ENCODE measurements around the gene CHRM4.

The CHRM4 gene

DNA sequence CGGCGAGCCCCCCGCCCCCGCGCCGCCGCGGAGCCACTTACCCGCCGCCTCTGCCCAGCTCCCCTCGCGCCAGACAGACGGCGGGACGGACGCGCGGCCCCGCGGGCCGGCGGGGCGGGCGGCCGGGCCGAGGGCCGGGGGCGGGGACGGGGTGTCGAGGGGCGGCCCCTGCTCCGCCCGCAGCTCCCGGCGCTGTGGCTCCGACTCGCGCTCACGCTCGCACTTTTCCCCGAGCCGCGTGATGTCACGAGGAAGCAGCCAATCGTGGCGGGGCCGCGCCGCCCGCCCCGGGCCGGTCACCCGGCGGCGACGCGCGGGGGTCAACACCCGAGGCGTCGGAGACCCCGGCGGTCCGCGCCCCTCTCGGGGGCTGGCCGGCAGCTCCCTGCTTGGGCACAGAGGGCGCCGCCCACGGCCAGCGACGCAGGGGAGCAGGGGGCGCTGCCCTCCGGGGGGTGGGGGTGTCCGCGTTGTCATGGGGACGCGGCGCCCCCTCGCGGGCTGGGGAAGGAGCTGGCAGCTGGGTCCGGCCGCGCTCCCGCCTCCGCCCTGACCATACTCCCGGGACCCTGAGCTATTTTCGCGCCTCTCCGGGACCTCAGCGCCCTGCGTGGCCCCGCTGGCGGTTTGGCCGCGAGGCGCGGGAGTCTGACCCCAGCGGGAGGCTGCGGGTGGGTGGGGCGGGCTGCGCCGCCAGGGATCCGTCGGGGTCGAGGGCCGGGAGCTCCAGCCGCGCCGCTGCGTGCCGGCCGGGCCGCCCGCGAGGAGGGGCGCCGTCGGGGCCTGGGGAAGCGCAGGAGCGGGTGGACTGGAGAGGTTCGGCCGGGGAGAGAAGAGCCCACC, at the start of gene CHRM4:
TSS of gene CHRM4 (minus strand) at position 199 of the 843 bp plus-strand sequence. CDS start 5,219 bp downstream, outside the sequence.
- DNase-seq: no peak

DNA sequence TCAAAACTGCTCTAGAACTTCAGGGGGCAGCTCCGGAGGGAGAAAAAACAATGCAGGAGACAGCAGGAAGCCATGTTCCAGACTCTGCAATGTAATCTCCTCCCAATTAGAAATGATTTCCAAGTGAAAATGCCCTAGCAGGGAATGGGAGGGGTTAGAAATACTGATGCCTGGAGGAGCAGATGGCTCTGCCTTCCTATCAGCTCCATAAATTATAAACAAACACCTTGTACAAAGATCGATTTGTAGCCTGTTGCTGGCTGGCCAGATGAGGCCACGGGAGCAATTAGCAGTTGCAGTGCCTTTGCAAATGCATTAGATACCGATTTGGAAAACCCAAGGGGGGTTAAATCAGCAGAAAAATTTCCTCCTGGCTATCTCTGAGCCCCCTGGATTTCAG, 46.6 kb upstream of the CHRM4 start:
- DNase-seq: no peak

DNA sequence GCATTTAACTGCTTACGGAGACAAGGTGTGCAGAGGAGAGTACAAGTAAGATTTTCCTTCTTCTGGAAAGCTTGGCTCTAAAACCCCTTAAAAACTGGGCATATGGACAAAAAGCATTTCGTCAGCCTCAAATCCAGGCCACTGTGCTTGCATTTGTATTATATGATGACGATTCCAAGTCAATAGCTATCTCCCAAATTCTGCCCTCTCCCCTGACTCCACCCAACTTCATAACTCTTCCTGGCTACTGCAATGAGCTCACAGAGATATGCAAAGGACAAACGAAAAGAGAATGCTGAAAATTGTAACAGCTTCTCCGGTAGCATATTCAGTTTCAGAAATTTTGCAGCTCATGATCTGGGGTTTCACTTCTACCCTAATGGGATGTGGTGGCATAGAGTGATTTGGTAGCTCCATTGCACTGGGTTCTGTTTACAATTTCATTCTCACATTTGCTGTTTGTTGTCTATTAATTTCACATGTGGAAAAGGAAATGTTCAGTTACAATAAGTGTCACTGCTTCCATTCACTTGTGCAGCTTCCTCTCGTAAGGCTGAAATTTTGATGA, 45.6 kb upstream of the CHRM4 start:
- no peak for DNase-seq

DNA sequence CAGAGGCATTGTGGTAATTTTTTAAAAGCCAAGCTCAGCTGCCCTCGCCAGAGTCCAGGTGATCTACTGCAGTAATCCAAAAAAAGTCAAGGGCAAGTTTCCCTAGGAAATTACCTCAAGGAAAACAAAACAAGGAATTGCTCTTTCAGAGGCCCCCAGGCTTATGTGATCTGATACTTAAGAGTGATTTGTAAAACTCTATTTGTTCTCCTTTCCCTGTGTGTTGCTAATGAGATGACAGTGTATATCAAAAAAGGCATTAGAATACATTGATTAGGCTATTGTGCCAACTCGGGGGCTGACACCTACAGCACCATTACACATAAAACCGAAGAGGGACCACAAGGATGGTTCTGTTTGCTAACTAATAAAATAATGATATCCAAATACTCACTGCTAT, 44.5 kb upstream of the CHRM4 start:
- no peak for DNase-seq

DNA sequence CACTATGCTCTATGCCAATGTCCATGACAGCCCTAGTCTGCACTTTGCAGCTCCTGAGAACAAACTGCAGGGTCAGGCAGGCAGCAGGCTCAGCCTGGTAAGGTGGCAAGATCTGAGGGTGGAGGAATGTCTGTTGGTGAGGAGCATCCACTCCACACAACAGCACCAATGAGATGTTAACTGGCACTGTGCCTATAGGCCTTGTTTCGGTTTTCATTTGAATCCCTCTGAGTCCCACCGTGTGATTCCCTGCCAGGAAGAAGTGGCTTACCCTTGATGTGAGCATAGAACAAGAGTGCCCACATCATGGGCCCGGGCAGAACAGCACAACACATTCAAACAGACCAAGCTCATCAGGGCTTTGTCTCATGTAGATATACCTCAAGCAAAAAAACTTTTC, 44.1 kb upstream of the CHRM4 start:
- DNase-seq: no peak

DNA sequence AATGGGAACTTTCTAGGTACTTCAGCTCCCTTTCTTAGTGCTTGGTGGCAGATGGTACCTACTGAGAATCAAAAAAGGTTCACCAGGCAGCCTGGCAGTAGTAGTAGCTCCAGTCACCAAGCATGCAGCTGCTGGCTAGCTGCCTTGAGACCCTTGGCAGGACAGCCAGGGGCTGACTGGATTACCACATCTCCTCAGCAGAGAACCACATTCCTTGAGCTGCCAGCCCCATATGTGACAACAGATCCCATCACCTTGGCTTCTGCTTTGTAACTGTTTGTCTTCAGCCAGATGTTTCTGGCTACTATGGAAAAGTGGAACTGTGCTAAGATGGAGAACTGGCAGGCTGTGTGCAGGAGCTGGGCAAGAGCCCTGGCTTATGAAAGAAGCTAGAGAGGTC, 39.6 kb upstream of the CHRM4 start:
- no peak for DNase-seq

DNA sequence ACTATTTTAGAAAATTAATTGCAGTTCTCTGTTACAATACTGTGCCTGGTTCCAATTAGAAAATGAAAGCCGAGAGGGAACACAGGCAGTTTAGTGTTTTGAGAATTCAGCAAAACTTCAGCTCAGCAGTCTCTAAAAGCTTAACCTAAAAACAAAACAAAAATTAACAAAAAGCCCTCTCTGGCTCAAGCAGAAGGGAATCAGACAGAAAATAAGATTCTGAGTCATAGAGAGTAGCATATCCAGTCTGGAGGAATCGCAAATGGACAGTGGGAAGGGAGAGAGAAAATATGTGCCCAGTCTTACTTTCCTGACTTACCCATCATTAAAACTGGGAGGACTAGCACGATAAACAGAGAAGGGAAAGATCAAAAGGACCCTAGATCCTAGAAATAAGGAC, 38.1 kb upstream of the CHRM4 start:
- no peak for DNase-seq

DNA sequence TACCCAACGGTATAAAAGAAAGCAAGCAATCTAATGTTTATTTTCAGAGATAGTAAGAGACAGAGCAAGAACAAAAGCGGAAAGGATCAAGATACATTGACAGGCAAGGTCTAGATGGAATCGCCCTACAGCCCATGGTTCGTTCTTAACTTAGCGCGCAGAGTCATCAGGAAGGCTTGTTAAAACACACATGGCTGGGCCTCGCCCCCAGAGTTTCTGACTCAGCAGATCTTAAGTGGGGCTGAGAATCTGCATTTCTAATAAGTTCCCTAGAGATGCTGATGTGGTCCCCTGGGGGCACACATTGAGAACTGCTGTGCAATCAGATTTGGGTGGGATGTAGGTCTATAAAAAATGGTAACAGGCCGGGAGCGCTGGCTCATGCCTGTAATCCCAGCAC, 35.8 kb upstream of the CHRM4 start:
- DNase-seq: no peak

DNA sequence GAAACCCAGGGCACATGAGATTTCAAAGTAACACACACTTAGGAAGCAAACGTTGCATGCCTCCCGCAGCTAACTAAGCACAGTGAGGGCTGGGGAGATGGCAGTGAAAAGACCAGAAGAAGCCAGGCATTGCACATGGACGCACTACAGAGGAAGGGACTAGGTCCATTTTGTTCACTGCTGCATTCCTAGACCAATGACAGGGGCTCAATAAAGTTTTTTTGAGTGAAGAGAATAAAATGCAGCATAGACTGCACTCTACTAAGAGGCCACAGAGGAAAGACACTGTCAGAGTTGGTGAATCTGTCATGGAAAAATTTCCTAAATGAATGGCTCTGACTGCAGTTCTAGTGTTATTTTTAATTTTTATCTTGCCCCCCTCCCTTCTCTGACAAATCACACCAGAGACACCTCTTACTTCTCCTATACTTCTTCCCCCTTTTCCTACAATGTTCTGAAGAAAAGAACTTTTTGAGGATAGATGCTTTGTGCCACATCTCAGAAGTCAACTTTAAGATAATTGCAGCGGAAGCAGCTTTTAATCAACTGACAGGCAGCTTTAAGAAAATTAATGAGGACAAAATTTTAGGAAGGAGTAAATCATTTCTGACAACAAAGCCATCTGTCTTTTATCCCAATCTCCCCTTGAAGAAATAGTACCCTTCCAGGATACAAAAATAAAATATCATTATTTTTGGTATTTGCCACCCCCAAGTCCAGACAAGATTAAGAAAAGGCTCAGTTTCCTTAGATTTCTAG, 34.8 kb upstream of the CHRM4 start:
- no peak for DNase-seq

DNA sequence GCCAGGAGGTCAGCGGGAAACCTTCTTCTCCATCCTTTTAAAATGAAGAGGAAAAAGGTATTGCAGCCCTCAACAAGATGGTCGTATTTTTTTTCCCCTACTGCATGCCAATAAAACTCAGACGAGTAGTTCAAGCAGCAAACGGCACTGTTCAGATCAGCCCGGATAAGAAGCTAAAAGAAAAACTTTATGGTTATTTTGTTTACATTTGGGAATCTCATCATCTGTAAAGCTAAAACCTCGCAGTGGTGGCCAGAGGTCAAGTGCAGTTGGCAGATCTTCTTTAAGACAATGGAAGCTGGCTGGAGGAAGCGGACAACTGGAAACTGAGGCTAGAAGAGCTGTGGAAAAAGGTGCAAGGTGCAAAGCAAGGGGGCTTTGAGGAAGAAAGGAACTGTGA, 31.0 kb upstream of the CHRM4 start:
- no peak for DNase-seq

DNA sequence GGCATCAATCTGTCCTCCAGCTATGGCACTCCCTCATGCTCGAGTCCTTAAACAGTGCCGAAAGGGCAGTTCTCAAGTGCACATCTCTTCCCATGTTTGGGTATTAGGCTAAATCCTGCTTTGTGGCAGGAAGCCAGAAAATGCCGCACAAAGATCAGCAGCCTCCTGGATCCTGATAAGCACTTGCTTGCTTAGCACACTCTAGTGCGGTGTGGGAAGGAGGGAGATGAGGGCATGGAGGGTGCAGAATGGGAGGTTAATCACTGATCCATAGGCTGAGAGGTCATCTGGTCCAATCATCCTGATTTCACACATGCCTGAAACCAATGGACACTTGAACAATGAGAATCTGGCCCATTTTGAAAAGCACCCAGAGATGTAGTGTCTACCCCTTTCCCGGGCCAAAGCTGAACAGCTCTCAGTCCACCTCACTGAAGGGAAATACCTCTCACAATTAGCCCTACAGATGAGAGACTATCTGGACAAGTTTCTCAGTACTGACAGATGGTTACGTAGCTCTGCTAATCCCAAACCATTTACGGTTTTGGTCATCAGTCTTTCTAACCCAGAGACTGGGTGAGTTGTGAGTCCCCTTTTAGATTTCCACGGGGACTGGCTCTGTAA, 29.8 kb upstream of the CHRM4 start:
- no peak for DNase-seq

DNA sequence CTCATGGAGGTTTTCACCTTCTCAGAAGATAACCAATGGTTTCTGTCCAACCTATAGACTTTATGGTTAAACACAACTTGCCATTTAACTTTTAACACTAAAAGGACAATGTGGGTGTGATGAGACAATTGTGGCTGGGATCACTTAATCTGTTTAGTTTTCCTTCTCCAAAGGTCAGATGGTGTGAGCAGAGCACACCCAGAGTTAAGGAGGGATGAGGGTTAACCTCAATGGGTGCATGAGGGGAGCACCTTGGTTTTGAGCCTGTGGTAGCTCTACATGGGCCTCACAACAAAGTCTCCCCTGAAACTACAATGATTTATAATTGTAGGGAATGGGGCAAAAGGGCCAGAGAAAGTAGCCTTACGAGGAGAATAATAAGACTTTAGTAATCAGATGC, 28.9 kb upstream of the CHRM4 start:
- DNase-seq: no peak

DNA sequence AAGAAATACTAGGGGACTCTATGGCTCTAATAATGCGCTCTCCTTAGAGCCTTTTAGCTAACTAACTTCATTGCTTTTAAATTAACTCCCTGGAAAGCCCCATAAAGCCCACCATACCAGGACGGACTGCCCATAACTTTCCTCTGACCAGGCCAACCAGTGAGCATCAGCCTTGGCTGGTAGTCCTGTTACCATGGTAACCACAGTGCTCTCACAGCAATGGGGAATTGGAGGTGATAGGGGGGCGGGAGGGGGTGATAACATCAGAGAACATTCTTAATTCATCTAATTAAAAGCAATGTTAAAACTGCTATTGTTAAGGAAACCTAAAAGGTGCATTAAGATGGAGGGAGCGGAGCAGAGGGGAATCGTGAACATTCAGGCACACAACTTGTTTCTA, 27.2 kb upstream of the CHRM4 start:
- no peak for DNase-seq

DNA sequence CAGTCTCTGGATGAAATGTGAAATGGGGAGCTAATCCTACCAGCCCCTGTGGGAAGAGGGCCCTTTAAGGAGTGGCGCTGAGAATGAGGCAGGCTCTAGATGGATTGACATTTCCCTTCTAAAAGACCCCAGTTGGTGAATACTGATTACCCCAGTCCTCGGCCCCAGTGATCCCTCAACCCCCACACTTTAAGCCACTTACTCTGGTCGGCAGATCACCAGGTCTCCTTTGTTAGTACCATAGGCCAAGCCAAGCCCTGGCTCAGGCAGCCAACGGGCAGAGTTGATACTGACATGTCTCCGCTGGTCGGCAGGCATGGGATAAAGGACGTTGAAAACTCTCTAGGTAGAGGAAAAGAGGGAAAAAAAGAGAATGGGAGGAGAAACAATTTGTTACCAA, 26.1 kb upstream of the CHRM4 start:
- DNase-seq: no peak

DNA sequence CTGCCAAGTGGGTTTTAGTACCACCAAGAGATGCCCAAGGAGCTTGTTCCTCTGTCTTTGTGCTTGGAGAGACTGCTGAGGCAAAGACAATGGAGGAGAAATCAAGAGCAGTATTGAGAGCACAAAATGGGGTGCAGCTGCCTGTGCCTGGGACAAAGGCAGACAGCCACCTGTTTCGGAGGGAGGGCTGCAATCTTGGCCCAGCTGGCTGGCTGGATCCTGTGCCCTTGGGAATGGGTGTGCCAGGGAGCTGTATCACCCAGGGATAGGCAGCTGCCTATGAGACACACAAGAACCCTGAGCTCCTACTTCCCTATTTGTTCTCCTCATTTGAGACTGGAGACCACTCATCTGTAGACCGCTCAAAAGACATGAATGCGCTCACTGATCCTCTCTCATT, 23.3 kb upstream of the CHRM4 start:
- no peak for DNase-seq

DNA sequence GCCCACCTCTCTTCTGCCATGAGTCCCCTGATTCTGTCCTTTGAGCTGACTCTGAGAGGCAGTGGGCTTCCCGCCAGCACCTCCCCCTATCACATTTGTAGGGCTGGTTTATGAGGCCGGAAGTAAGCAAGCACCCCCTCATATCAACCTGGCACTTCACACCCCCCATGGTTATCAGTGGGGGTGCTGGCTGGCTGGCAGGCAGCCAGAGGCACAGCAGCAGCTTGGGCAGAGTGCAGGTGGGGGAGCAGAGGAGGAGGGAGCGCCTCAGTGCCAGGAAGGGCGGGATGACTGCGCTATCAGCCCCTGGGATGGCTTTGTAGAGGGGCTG, 22.9 kb upstream of the CHRM4 start:
- no peak for DNase-seq

DNA sequence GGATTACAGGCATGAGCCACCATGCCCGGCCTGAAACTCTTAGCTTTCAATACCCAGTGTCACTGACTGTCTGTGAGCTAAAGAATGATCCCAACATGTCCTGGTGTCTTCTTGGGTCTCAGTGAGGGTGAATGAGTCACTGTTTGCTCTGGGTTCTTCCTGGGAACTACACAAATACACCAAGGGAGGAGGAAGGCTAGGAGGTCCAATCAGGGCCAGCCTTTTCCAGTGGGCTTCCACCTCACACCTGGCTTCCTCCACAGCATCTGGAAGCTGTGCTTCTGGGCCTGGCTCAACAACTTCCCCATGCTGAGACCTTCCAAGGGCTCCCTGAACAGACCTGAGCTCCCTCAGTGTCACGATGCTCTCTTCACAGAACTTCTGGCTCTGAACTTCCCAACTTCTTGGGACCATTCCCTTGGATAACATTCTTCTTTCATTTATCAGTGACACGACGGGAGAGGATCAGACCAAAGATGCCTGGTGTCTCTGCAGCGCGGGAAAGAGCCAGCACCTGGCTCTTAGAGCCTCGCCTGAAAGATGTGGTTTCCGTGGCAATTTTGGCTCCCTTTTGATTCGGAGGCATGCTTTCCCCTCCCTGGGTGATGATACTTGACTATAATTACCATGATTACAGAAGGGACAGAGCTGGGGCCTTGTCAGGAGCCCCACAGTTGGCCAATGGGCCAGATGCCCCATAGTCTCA, 22.3 kb upstream of the CHRM4 start:
- DNase-seq: no peak

DNA sequence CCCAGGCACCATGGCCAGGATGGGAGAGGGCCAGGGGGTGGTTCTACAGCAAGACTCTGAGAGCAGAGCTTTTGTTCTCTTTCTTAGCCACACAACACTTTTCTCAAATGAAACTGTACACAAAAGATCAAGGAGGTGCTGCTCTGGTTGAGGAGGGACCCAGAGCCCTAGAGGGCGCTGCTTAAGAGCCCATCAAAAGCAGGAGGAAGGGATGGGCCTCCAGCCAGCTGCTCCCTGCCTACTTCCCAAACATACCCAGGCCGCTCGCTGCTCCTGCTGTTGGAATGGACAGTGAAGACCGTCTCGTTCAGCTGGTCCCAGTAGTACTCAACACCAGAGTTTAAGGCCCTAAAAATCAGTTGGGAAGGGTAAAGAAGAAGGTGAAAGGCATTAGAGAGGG, 18.4 kb upstream of the CHRM4 start:
- no peak for DNase-seq

DNA sequence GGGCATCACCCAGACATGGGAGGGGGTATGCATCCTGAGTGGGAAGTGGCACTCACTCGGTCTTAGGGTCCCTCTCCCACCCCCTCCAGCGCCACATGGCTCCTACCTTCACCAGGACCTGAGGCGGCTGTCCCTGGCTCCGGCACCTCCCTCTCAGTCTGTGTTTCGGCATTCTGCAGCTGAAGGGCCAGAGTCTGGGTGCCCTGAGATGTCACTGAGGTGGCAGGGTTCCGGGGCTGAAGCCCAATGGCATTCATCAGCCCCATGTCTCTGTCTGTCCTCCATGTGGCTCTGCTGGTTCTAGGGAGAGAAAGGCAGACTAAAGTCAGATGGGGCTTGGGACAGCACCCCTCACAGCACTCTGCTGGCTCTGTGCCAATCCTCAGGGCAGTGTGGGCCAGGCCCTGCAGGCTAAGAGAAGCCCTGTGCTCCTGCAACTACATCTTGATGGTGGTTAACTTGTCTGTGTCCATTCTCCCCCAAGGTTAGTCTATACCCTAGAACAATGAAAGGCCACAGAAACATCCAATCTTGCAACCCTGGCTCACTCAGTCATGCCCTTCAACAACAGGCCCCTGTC, 16.9 kb upstream of the CHRM4 start:
- no peak for DNase-seq

DNA sequence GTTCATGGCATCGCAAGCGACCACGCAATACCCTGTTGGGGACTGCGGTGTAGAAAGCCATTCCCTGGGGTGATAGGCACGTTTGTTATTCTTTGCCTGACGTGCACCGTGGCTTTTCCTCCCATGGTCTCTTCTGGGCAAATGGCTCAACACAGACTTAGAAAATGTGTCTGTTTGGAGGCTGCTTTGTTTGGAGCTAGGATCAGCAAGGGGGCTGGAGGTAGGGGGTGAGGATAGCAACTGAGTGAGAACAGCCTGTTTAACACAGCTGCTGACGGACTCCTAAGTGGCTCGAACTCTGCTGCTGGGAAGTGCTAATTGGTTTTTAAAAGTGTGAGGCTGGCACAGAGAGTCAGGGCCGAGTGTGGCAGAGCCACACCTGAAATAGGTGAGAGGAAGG, 16.1 kb upstream of the CHRM4 start:
- DNase-seq: no peak

DNA sequence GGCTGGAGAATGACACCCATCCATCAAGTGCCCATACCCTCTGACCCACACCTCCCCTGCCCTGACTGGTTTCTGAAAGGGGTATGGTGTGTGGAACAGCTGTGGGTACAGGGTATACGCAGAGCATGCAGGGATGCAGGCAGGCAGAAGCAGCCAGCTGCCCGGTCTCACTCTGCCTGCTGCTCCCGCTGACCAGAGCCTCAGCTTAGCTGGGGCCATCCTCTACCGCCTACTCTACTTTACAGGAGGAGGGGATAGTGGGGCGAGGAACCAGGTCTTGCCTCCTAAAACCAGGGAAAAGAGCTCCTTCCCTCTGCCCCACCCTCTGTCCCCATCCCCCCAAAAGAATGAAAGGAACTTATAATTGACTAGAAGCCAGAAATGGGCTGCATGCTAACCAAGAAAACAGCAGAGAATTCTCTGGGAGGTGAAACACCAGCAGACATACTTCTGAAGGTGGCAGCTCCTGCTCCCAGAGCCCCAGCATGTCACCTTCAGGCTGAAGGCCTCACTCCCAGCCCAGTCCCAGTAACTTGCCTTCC, 13.0 kb upstream of the CHRM4 start:
- DNase-seq: no peak

Measured in activated CD4-positive, alpha-beta T cell treated with anti-CD3 and anti-CD28 coated beads for 1 hour (primary cell).